H9 (cell line): Measurements from ENCODE around the gene ERI3. TPM values are rescaled to one million over a fixed set of nuclear protein-coding genes. Genes with fewer than 3 reads are reported as not detected.

ENCODE experiments used
- DNase-seq: peaks from one replicate; pipeline ENCODE4 v3.0.0-alpha.2; 2017
- H2AFZ ChIP-seq: one replicate; pipeline ENCODE4 v1.6.1; 2013; ENCODE audit warnings: mild to moderate bottlenecking, low read length, control low read depth, moderate library complexity
- H2AK5ac ChIP-seq: 2 replicates; pipeline ENCODE4 v1.6.1; 2013; ENCODE audit warnings: low read length, control low read depth, mixed read lengths; ENCODE audit not compliant: insufficient read length
- H2BK120ac ChIP-seq: one replicate; pipeline ENCODE4 v1.6.1; 2013; ENCODE audit warnings: low read depth, mild to moderate bottlenecking, low read length, control low read depth, inconsistent platforms; ENCODE audit not compliant: poor library complexity, severe bottlenecking
- H2BK12ac ChIP-seq: 2 replicates; pipeline ENCODE4 v1.6.1; 2013; ENCODE audit warnings: low read length, control low read depth, mixed read lengths, low read depth; ENCODE audit not compliant: insufficient read length
- H2BK15ac ChIP-seq: 2 replicates; pipeline ENCODE4 v1.6.1; 2013; ENCODE audit warnings: low read depth, low read length, control low read depth
- H2BK20ac ChIP-seq: one replicate; pipeline ENCODE4 v1.6.1; 2013; ENCODE audit warnings: low read depth, mild to moderate bottlenecking, low read length, control low read depth, inconsistent platforms; ENCODE audit not compliant: poor library complexity, severe bottlenecking
- H2BK5ac ChIP-seq: 2 replicates; pipeline ENCODE4 v1.6.1; 2013; ENCODE audit warnings: low read length, control low read depth, mixed read lengths; ENCODE audit not compliant: insufficient read length
- H3K14ac ChIP-seq: 2 replicates; pipeline ENCODE4 v1.6.1; 2013; ENCODE audit warnings: low read length, control low read depth; ENCODE audit not compliant: insufficient read depth
- H3K18ac ChIP-seq: 2 replicates; pipeline ENCODE4 v1.6.1; 2013; ENCODE audit warnings: low read depth, mild to moderate bottlenecking, mixed read lengths, low read length, control low read depth; ENCODE audit not compliant: insufficient read length
- H3K23ac ChIP-seq: 2 replicates; pipeline ENCODE4 v1.6.1; 2013; ENCODE audit warnings: low read length, control low read depth, mixed read lengths, low read depth; ENCODE audit not compliant: insufficient read length
- H3K23me2 ChIP-seq: 2 replicates; pipeline ENCODE4 v1.6.1; 2013; ENCODE audit warnings: low read depth, mild to moderate bottlenecking, mixed read lengths, low read length, control low read depth; ENCODE audit not compliant: insufficient read length, poor library complexity, severe bottlenecking
- H3K27ac ChIP-seq: 2 replicates; pipeline ENCODE4 v1.5.1; 2013; ENCODE audit warnings: low read length, control low read depth, mixed read lengths, low read depth; ENCODE audit not compliant: insufficient read length
- H3K27me3 ChIP-seq: 2 replicates; pipeline ENCODE4 v1.6.1; 2013; ENCODE audit warnings: low read length, control low read depth, inconsistent platforms; ENCODE audit not compliant: insufficient read depth
- H3K4ac ChIP-seq: 2 replicates; pipeline ENCODE4 v1.6.1; 2013; ENCODE audit warnings: low read depth, mild to moderate bottlenecking, control low read depth, inconsistent platforms, low read length, moderate library complexity
- H3K4me1 ChIP-seq: 2 replicates; pipeline ENCODE4 v1.6.1; 2013; ENCODE audit warnings: low read length, control low read depth, inconsistent platforms; ENCODE audit not compliant: insufficient read depth
- H3K4me2 ChIP-seq: 2 replicates; pipeline ENCODE4 v1.6.1; 2013; ENCODE audit warnings: low read length, control low read depth, mixed read lengths; ENCODE audit not compliant: insufficient read length, insufficient read depth
- H3K56ac ChIP-seq: 2 replicates; pipeline ENCODE4 v1.6.1; 2013; ENCODE audit warnings: low read depth, mild to moderate bottlenecking, mixed read lengths, low read length, control low read depth; ENCODE audit not compliant: insufficient read length
- H3K79me1 ChIP-seq: 2 replicates; pipeline ENCODE4 v1.6.1; 2013; ENCODE audit warnings: low read depth, mild to moderate bottlenecking, moderate library complexity, low read length, control low read depth, inconsistent platforms; ENCODE audit not compliant: insufficient read depth, poor library complexity, severe bottlenecking
- H3K79me2 ChIP-seq: 2 replicates; pipeline ENCODE4 v1.6.1; 2013; ENCODE audit warnings: low read length, control low read depth, inconsistent platforms; ENCODE audit not compliant: insufficient read depth
- H3K9ac ChIP-seq: 2 replicates; pipeline ENCODE4 v1.6.1; 2013; ENCODE audit warnings: low read length, control low read depth, mixed read lengths; ENCODE audit not compliant: insufficient read length; ENCODE audit errors: extremely low read depth
- H3K9me3 ChIP-seq: one replicate; pipeline ENCODE4 v1.6.1; 2013; ENCODE audit warnings: low read depth, low read length, inconsistent platforms; ENCODE audit not compliant: control insufficient read depth
- H3T11ph ChIP-seq: one replicate; pipeline ENCODE4 v1.6.1; 2013; ENCODE audit warnings: mild to moderate bottlenecking, low read length, control low read depth, inconsistent platforms
- H4K20me1 ChIP-seq: one replicate; pipeline ENCODE4 v1.6.1; 2013; ENCODE audit not compliant: control insufficient read depth, insufficient read length, insufficient read depth
- H4K5ac ChIP-seq: 2 replicates; pipeline ENCODE4 v1.6.1; 2013; ENCODE audit warnings: low read depth, mild to moderate bottlenecking, mixed read lengths, low read length, control low read depth; ENCODE audit not compliant: insufficient read length
- H4K8ac ChIP-seq: replicated peaks from 2 replicates; pipeline ENCODE4 v1.6.1; 2013; ENCODE audit warnings: low read length, control low read depth, mixed read lengths, low read depth; ENCODE audit not compliant: insufficient read length
- H4K91ac ChIP-seq: 2 replicates; pipeline ENCODE4 v1.6.1; 2013; ENCODE audit warnings: low read depth, mild to moderate bottlenecking, moderate library complexity, mixed read lengths, low read length, control low read depth; ENCODE audit not compliant: insufficient read length
- H3K27ac Mint-ChIP-seq, 3 experiments: 2 replicates in 2 of 3; 3 replicates in 1 of 3; pipeline ENCODE4 v1.8.0; 2020 to 2021; ENCODE audit warnings: mixed read lengths in 3 of 3, mild to moderate bottlenecking in 1 of 3, moderate library complexity in 1 of 3
- H3K27me3 Mint-ChIP-seq: 2 replicates; pipeline ENCODE4 v1.8.0; 2021; ENCODE audit warnings: low read depth, mild to moderate bottlenecking, moderate library complexity, mixed read lengths
- H3K36me3 Mint-ChIP-seq, 3 experiments: 2 replicates in 2 of 3; 3 replicates in 1 of 3; pipeline ENCODE4 v1.8.0; 2020 to 2021; ENCODE audit warnings: low read depth in 3 of 3, mixed read lengths in 3 of 3; ENCODE audit not compliant: insufficient read depth in 1 of 3
- H3K4me1 Mint-ChIP-seq, 2 experiments: 2 replicates each; pipeline ENCODE4 v1.8.0; 2020; ENCODE audit warnings: mixed read lengths in 2 of 2
- H3K4me3 Mint-ChIP-seq, 2 experiments: 2 replicates in 1 of 2; 3 replicates in 1 of 2; pipeline ENCODE4 v1.8.0; 2020 to 2021; ENCODE audit warnings: mild to moderate bottlenecking in 2 of 2, mixed read lengths in 2 of 2, moderate library complexity in 1 of 2
- H3K9me3 Mint-ChIP-seq, 2 experiments: 2 replicates in 1 of 2; 3 replicates in 1 of 2; pipeline ENCODE4 v1.8.0; 2020; ENCODE audit warnings: mild to moderate bottlenecking in 2 of 2, mixed read lengths in 2 of 2, moderate library complexity in 1 of 2
- CTCF ChIP-seq: fragments of 200-600 bp; sonication (generic); conservative IDR thresholded peaks from 3 replicates; pipeline ENCODE4 v1.8.0; 2021; ENCODE audit warnings: antibody characterized with exemption, mild to moderate bottlenecking
- WGBS: extraction: QIAGEN DNeasy Blood & Tissue Kit; methylation state at CpG from one replicate; pipeline ENCODE4 v1.1.7; 2013; ENCODE audit warnings: missing lambda C conversion rate, low lambda C conversion rate, mixed read lengths; ENCODE audit not compliant: insufficient read length; ENCODE audit errors: extremely low coverage; 5-methylcytosine and 5-hydroxymethylcytosine counted together
- total RNA-seq: library from RNA; stranded (reverse); gene quantifications from 2 replicates; pipeline ENCODE4 v1.2.1, GENCODE V29; 2021

Gene ERI3
- total RNA-seq, 1 experiment from 2014 or later: 61.6 TPM

DNA sequence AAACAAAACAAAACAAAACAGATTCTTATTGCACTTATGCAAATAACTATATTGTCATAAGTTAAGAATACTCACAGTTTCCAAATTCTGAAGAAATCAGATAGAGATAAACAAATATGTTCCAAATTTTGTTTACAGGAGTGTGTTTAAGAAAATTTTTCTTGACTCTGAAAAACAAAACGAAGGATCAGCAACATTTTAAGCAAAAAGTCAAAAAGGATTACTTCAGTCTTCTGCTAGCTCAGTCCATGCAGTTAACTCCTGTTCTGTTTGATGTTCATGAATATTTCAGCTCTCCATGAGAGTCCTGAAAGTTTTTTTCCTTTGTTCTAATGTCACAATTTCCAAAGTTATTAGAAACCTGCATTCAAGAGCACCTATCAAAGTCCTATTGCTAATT is 180.4 kb downstream of the ERI3 start:
- Histone ChIP-seq H3K4ac (no peak overlapping the region), H3K27ac (no peak overlapping the region), H3K4me2 (no peak overlapping the region), H2BK20ac (no peak overlapping the region), H4K8ac (no peak overlapping the region), H2BK5ac (no peak overlapping the region), H3K79me2 (no peaks in the 10 kb centered on the region), H4K20me1 (no peaks in the 10 kb centered on the region), H3K23me2 (no peaks in the 10 kb centered on the region), H3K79me1 (no peaks in the 10 kb centered on the region), H3K14ac (no peak overlapping the region), H2AFZ (no peak overlapping the region), H3K56ac (no peak overlapping the region), H2BK12ac (no peak overlapping the region), H3K9ac (no peak overlapping the region), H3T11ph (no peak overlapping the region), H4K5ac (no peak overlapping the region), H3K18ac (no peak overlapping the region), H4K91ac (no peak overlapping the region), H3K4me1 (no peaks in the 10 kb centered on the region), H2BK15ac (no peak overlapping the region), H2AK5ac (no peak overlapping the region), H3K9me3 (no peaks in the 10 kb centered on the region), H2BK120ac (no peak overlapping the region), H3K27me3 (no peaks in the 10 kb centered on the region), H3K23ac (no peak overlapping the region)
- H3K9me3 Mint-ChIP-seq: peaks cover 32 to 49% of the 10 kb centered on the region in 2 experiments
- no peak overlapping the region for H3K4me3 Mint-ChIP-seq
- H3K4me1 Mint-ChIP-seq: 0 out of 4 replicates have a peak, but pooled peaks cover 0 to 4% of the 10 kb centered on the region in 2 experiments
- no peak overlapping the region for H3K27ac Mint-ChIP-seq
- peaks cover 2% of the 10 kb centered on the region for H3K27me3 Mint-ChIP-seq
- H3K36me3 Mint-ChIP-seq: peaks cover 8 to 17% (median 13%) of the 10 kb centered on the region in 3 experiments
- DNase-seq: no peak
- TF ChIP-seq CTCF: no peak
- no CpG with 5 or more reads among the region's 1 CpG for WGBS

Other genes with a start within 250 kb of the ERI3 start
- gene KLF17, start 236.4 kb downstream of the ERI3 start, total RNA-seq: 0.09 TPM in 2 replicates
- gene KLF18, start 213.6 kb downstream of the ERI3 start, total RNA-seq: 0.07 and 0.18 TPM in 2 replicates
- 54.7 and 55.3 TPM in 2 replicates for gene DMAP1, start 141.8 kb downstream of the ERI3 start, total RNA-seq
- 109 and 115 TPM in 2 replicates for gene RNF220, start 50.0 kb upstream of the ERI3 start, total RNA-seq